GM18858 (cell line): ENCODE results near the gene GBX1.

Experiments used
- ATAC-seq: cut with Tn5 transposase; IDR thresholded peaks from one replicate; pipeline ENCODE4 v1.9.1; 2021; ENCODE audit not compliant: unreplicated experiment

The GBX1 gene

GRCh38 chr7:151141311-151141854 lies 26.1 kb downstream of the GBX1 start:
- ATAC-seq = no peak

- ATAC-seq = no peak
These were observed 26.7 kb downstream of the GBX1 start for GRCh38 chr7:151140826-151141225.

GRCh38 chr7:151139791-151140190 lies 27.7 kb downstream of the GBX1 start:
- no peak for ATAC-seq

- ATAC-seq = no peak
These were observed 28.3 kb downstream of the GBX1 start for GRCh38 chr7:151139071-151139790.

GRCh38 chr7:151138153-151138851 lies 29.2 kb downstream of the GBX1 start:
- ATAC-seq = no peak

- ATAC-seq = no peak
These were observed 29.7 kb downstream of the GBX1 start for GRCh38 chr7:151137791-151138152.

- ATAC-seq = no peak
These were observed 30.3 kb downstream of the GBX1 start for GRCh38 chr7:151137076-151137675.

- no peak for ATAC-seq
These were observed 31.3 kb downstream of the GBX1 start for GRCh38 chr7:151135866-151136843.

GRCh38 chr7:151135525-151135845 lies 32.0 kb downstream of the GBX1 start:
- ATAC-seq = no peak

- no peak for ATAC-seq
These were observed 32.6 kb downstream of the GBX1 start for GRCh38 chr7:151134743-151135524.

- no peak for ATAC-seq
These were observed 33.3 kb downstream of the GBX1 start for GRCh38 chr7:151133986-151134742.

GRCh38 chr7:151133266-151133985 lies 34.1 kb downstream of the GBX1 start:
- ATAC-seq = no peak

GRCh38 chr7:151132461-151133205 lies 34.9 kb downstream of the GBX1 start:
- no peak for ATAC-seq

GRCh38 chr7:151131592-151132293 lies 35.8 kb downstream of the GBX1 start:
- no peak for ATAC-seq

- no peak for ATAC-seq
These were observed 36.3 kb downstream of the GBX1 start for GRCh38 chr7:151131224-151131591.

GRCh38 chr7:151130741-151131157 lies 36.7 kb downstream of the GBX1 start:
- ATAC-seq = no peak

- ATAC-seq = no peak
These were observed 37.4 kb downstream of the GBX1 start for GRCh38 chr7:151129960-151130591.
